ENCODE results near the gene EVL. TPM values are rescaled to one million over a fixed set of nuclear protein-coding genes. Genes with fewer than 3 reads are reported as not detected.
A peak's percentile ranks its signal among the peaks of the same experiment; 100 is the strongest.

The EVL gene
- total and polyA plus RNA-seq, 10 of the 15 experiments (the other 5 are each of a cell fraction or from before 2014, with no cell fraction given), result 11.9 to 341 (median 89.8) TPM

- WGBS (ENCODE audit: insufficient coverage, insufficient replicate concordance, low lambda C conversion rate, missing lambda C conversion rate), result 65% methylated on average over 6 of the region's 6 CpGs
- H3K4me3 ChIP-seq, result no peak overlapping the region
- FAIRE-seq (no peak), ATAC-seq (no peak), DNase-seq (ENCODE audit: low read depth, low spot score) (no peak)
- H3K4me2 ChIP-seq (ENCODE audit: control insufficient read depth, insufficient read depth), result no peak overlapping the region
- no peak overlapping the region for H3K9ac ChIP-seq (ENCODE audit: control insufficient read depth, insufficient read depth, low read length)
- H2AFZ ChIP-seq (ENCODE audit: control insufficient read depth, low read depth, low read length), result no peak overlapping the region
- ChIA-PET RAD21 (ENCODE audit: unreplicated experiment) (no interaction called here), SMC1A (ENCODE audit: uncharacterized antibody, unreplicated experiment) (interaction anchor here (0.6 to 1.0 kb wide), 2 partner anchors 18 to 53 kb away, joined by 3 to 6 read pairs; no protein-coding TSS in a partner anchor), CTCF (no interaction called here), POLR2A (interaction anchor here (0.6 kb wide), 1 partner anchor 19 kb away, joined by 6 read pairs; no protein-coding TSS in a partner anchor)
- no peak for TF ChIP-seq ZZZ3 (IDR thresholded peaks at IDR 0.05; ENCODE audit: control insufficient read depth, insufficient read length, low read depth)
- no peak for TF ChIP-seq SPI1 (IDR thresholded peaks at IDR 0.05; ENCODE audit: borderline replicate concordance, insufficient read depth, low read depth, low read length)
- no peak for TF ChIP-seq FOS (IDR thresholded peaks at IDR 0.05; ENCODE audit: borderline replicate concordance, extremely low read depth, insufficient read length)
- H4K20me1 ChIP-seq (ENCODE audit: control insufficient read depth, insufficient read depth), result no peaks in the 10 kb centered on the region
- no peak overlapping the region for H3K27ac ChIP-seq (ENCODE audit: control insufficient read depth, insufficient read depth)
- no peaks in the 10 kb centered on the region for H3K9me3 ChIP-seq (replicated peaks; ENCODE audit: control insufficient read depth, insufficient read depth, low read length)
- no peaks in the 10 kb centered on the region for H3K4me1 ChIP-seq (ENCODE audit: control insufficient read depth, insufficient read depth, low read length)
- H3K79me2 ChIP-seq (ENCODE audit: control insufficient read depth, insufficient read depth, low read length), result no peaks in the 10 kb centered on the region
- intact Hi-C loops (cut with micrococcal nuclease; ENCODE audit: unreplicated experiment), result no loop called here
- no peaks in the 10 kb centered on the region for H3K36me3 ChIP-seq (ENCODE audit: control insufficient read depth in 2 of 2, insufficient read depth in 2 of 2, low read length in 1 of 2)
- no peaks in the 10 kb centered on the region for H3K27me3 ChIP-seq (replicated peaks in 1 of 2; ENCODE audit: control insufficient read depth in 2 of 2, insufficient read depth in 2 of 2, low read length in 1 of 2)
- no TSS peak for BruUV-seq (replicated peaks)
- in situ Hi-C loops (cut with MboI), result no loop called here
These were observed 22.9 kb upstream of the EVL start for GRCh38 chr14:100042286-100042685.

GRCh38 chr14:100045642-100046344 lies 19.4 kb upstream of the EVL start:
- ChIA-PET RAD21 (ENCODE audit: unreplicated experiment) (no interaction called here), SMC1A (ENCODE audit: uncharacterized antibody, unreplicated experiment) (interaction anchor here (0.9 kb wide), 1 partner anchor 35 kb away, joined by 3 read pairs; no protein-coding TSS in a partner anchor), CTCF (interaction anchor here (2.2 kb wide), 1 partner anchor 63 kb away, joined by 5 read pairs; no protein-coding TSS in a partner anchor), POLR2A (no interaction called here)
- no peaks in the 10 kb centered on the region for H3K79me2 ChIP-seq (ENCODE audit: control insufficient read depth, insufficient read depth, low read length)
- intact Hi-C loops (cut with micrococcal nuclease; ENCODE audit: unreplicated experiment), result no loop called here
- no peaks in the 10 kb centered on the region for H3K9me3 ChIP-seq (replicated peaks; ENCODE audit: control insufficient read depth, insufficient read depth, low read length)
- no peak overlapping the region for H3K9ac ChIP-seq (ENCODE audit: control insufficient read depth, insufficient read depth, low read length)
- no TSS peak for BruUV-seq (replicated peaks)
- peak overlapping the region; percentile 42; the same call in 1 of the 2 replicates for H2AFZ ChIP-seq (ENCODE audit: control insufficient read depth, low read depth, low read length)
- no peaks in the 10 kb centered on the region for H4K20me1 ChIP-seq (ENCODE audit: control insufficient read depth, insufficient read depth)
- no peaks in the 10 kb centered on the region for H3K4me1 ChIP-seq (ENCODE audit: control insufficient read depth, insufficient read depth, low read length)
- no peak overlapping the region for H3K4me3 ChIP-seq
- ATAC-seq (no peak), FAIRE-seq (no peak), DNase-seq (ENCODE audit: low read depth, low spot score) (no peak)
- H3K27ac ChIP-seq (ENCODE audit: control insufficient read depth, insufficient read depth), result no peak overlapping the region
- H3K4me2 ChIP-seq (ENCODE audit: control insufficient read depth, insufficient read depth), result no peak overlapping the region
- H3K36me3 ChIP-seq (ENCODE audit: control insufficient read depth in 2 of 2, insufficient read depth in 2 of 2, low read length in 1 of 2), result no peaks in the 10 kb centered on the region
- WGBS (ENCODE audit: insufficient coverage, insufficient replicate concordance, low lambda C conversion rate, missing lambda C conversion rate), result 85% methylated on average over 4 of the region's 4 CpGs
- no peaks in the 10 kb centered on the region for H3K27me3 ChIP-seq (replicated peaks in 1 of 2; ENCODE audit: control insufficient read depth in 2 of 2, insufficient read depth in 2 of 2, low read length in 1 of 2)
- in situ Hi-C loops (cut with MboI), result no loop called here
- TF ChIP-seq CBX5 (IDR thresholded peaks at IDR 0.05; ENCODE audit: low read depth) (no peak), SP1 (IDR thresholded peaks at IDR 0.05; ENCODE audit: low read depth, low read length) (no peak), RELB (IDR thresholded peaks at IDR 0.05; ENCODE audit: low read depth) (no peak), NFYB (IDR thresholded peaks at IDR 0.05; ENCODE audit: insufficient read depth, low read depth, low read length) (no peak), POLR2A (IDR thresholded peaks at IDR 0.05; ENCODE audit: low read depth, low read length) (no peak), SREBF2 (IDR thresholded peaks at IDR 0.05; ENCODE audit: low read length) (no peak), CBFB (IDR thresholded peaks at IDR 0.05; ENCODE audit: low read depth) (no peak), SMAD1 (IDR thresholded peaks at IDR 0.05; ENCODE audit: low read depth, partially characterized antibody) (no peak), E4F1 (IDR thresholded peaks at IDR 0.05; ENCODE audit: borderline replicate concordance, partially characterized antibody) (no peak), BHLHE40 (IDR thresholded peaks at IDR 0.05; ENCODE audit: borderline replicate concordance in 1 of 2, low read depth in 2 of 2, low read length in 1 of 2) (no peak)

All from GM12878 (cell line).